ENCODE measurements around the gene ZSWIM4. TPM values are rescaled to one million over a fixed set of nuclear protein-coding genes. Genes with fewer than 3 reads are reported as not detected.

ZSWIM4 gene
- total RNA-seq, 1 donor from 2014 or later, result 2.1 TPM

DNA sequence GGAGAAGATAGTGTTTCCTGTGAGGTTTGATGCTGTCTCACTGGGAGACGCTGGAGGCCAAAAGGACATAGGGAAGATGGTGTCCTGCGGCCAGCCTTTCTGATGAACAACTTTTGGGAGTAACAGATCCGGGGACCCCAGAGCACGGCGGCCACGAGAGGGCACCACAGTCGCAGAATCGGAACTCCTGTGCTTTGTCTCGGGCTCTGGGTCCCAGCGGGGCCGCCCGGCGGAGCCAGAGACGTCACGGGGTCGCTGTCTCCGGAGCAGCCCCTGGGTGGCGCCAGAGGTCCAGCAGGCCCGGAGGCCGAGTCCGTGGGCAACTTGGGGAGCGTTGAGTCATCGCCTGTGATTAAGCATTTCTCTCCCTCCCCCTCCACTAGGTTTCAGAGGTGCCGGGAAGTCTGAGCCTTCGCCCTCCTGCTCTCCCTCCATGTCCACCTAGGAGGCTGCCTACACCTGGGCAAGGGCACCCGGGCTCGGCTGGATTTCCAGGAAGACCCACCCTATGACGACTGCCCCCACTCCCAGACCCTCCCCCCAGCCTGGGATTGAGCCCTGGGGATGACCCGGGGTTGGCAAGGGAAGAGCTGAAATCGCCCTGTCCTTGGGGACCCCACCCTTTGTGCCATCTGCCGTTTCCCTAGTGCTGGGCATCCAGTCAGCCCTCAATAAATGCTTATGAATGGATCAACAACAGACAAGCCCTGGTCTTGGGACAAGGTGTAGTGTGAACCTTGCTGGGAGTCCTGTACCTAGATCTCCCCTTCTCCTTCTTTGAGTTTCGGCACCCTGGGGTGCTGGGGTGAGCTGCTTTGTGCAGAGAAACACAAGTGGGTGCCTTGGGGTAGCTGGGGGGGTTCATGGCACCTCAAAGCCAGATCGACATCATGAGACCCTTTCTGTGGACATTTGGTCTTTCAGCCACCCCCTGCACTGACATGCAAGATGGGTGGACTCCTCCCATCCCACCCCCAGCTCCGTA lies 85.1 kb downstream of the ZSWIM4 start:
- peak; percentile 99 for DNase-seq (ENCODE audit: missing footprints)
- intact Hi-C loops (cut with DNase I), result loop anchor here (1.0 to 2.0 kb wide), 2 partner anchors 162 to 192 kb away; partner anchors contain the start of gene MISP3
- peak; percentile 97 for ATAC-seq

DNA sequence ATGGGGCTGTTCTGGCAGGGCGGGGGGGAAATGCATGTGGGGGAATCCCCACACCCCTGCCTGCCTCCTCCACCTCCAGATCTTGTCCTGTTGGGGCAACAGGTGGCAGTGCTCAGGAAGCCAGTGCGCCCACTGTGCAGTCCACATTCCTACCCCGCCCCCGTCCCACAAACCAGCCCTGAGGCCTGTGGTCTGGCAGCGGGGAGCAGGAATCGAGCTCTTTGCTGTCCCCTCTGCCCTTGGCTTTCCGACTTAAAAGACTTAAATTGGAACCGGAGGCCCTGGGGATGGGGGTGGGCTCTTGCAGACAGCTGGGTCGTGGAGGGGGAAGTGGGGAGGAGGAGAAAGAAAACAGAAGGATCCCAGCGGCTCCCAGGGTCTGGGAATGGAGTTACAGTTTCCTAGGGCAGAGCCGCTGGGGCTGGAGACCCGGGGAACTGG lies 86.0 kb downstream of the ZSWIM4 start:
- ATAC-seq (no peak), DNase-seq (ENCODE audit: missing footprints) (no peak)
- intact Hi-C loops (cut with DNase I), result loop anchor here (2.0 kb wide), 1 partner anchor 162 kb away; no protein-coding TSS in a partner anchor

Small RNA genes within 50 kb of the gene (microRNA-seq; reads per million reads assigned to microRNA genes)
- 793 reads per million, percentile 81 among the genes with 10 or more reads in this experiment for gene MIR181C
- gene MIR181D, result 471 reads per million, percentile 73 among the genes with 10 or more reads in this experiment

Other genes with a start within 250 kb of the ZSWIM4 start
- gene MRI1, start 30.9 kb upstream of the ZSWIM4 start, total RNA-seq, result 13.0 TPM
- gene C19orf53, start 21.0 kb upstream of the ZSWIM4 start, total RNA-seq, result 89.9 TPM
- gene NANOS3, start 81.7 kb downstream of the ZSWIM4 start, total RNA-seq, result 0.68 TPM
- 0.76 TPM for gene BRME1, start 110.7 kb downstream of the ZSWIM4 start, total RNA-seq
- 18.7 TPM for gene CC2D1A, start 110.8 kb downstream of the ZSWIM4 start, total RNA-seq
- gene PODNL1, start 143.0 kb downstream of the ZSWIM4 start, total RNA-seq, result 2.5 TPM
- 18.0 TPM for gene DCAF15, start 157.1 kb downstream of the ZSWIM4 start, total RNA-seq
- 15.4 TPM for gene RFX1, start 210.9 kb downstream of the ZSWIM4 start, total RNA-seq
- gene RLN3, start 232.7 kb downstream of the ZSWIM4 start, total RNA-seq, result not detected
- gene IL27RA, start 236.3 kb downstream of the ZSWIM4 start, total RNA-seq, result 5.6 TPM

Data from Right ventricle myocardium inferior (tissue), 1 donor.